Natural killer cell (primary cell): Measurements from ENCODE around the gene LRRC74B. TPM values are rescaled to one million over a fixed set of nuclear protein-coding genes. Genes with fewer than 3 reads are reported as not detected.

Experiments used
- ATAC-seq, 3 donors: fragments of 150-1000 bp in 2 of 3; fragments of 200-7000 bp in 1 of 3; cut with Tn5 transposase; 1 replicate in 1 of 3; 2 replicates in 2 of 3; pipeline ENCODE4 v1.10.0; 2021; ENCODE audit warnings: mild to moderate bottlenecking in 2 of 3, moderate library complexity in 2 of 3
- DNase-seq, 2 donors: peaks; one replicate each; pipeline versions ENCODE4 v3.0.0 to v3.0.0-alpha.2; 2013 to 2021; ENCODE audit warnings: mixed read lengths in 1 of 2
- H3K27ac ChIP-seq: one replicate; pipeline ENCODE4 v1.5.1; 2013; ENCODE audit warnings: mild to moderate bottlenecking, low read length
- H3K27me3 ChIP-seq: one replicate; pipeline ENCODE4 v1.6.1; 2013; ENCODE audit warnings: low read length; ENCODE audit not compliant: control insufficient read depth, insufficient read depth
- H3K36me3 ChIP-seq: one replicate; pipeline ENCODE4 v1.6.1; 2013; ENCODE audit warnings: low read length; ENCODE audit not compliant: control insufficient read depth, insufficient read depth
- H3K4me1 ChIP-seq: one replicate; pipeline ENCODE4 v1.6.1; 2013; ENCODE audit warnings: low read length; ENCODE audit not compliant: control insufficient read depth, insufficient read depth
- H3K4me3 ChIP-seq: one replicate; pipeline ENCODE4 v1.5.1; 2013; ENCODE audit warnings: low read length
- H3K9me3 ChIP-seq: one replicate; pipeline ENCODE4 v1.6.1; 2013; ENCODE audit warnings: low read length; ENCODE audit not compliant: control insufficient read depth, insufficient read depth
- H3K27ac Mint-ChIP-seq, 2 donors: one replicate each; pipeline ENCODE4 v1.8.0; 2022; ENCODE audit warnings: mild to moderate bottlenecking in 2 of 2, mixed read lengths in 2 of 2, moderate library complexity in 1 of 2
- H3K27me3 Mint-ChIP-seq, 2 donors: one replicate each; pipeline ENCODE4 v1.8.0; 2022; ENCODE audit warnings: low read depth in 2 of 2, mixed read lengths in 2 of 2
- H3K36me3 Mint-ChIP-seq: one replicate; pipeline ENCODE4 v1.8.0; 2022; ENCODE audit warnings: mixed read lengths
- H3K4me1 Mint-ChIP-seq, 2 donors: one replicate each; pipeline ENCODE4 v1.8.0; 2022; ENCODE audit warnings: mixed read lengths in 2 of 2
- H3K4me3 Mint-ChIP-seq: one replicate; pipeline ENCODE4 v1.8.0; 2022; ENCODE audit warnings: mild to moderate bottlenecking, moderate library complexity, mixed read lengths
- H3K9me3 Mint-ChIP-seq, 2 donors: one replicate each; pipeline ENCODE4 v1.8.0; 2022; ENCODE audit warnings: mixed read lengths in 2 of 2
- WGBS: methylation state at CpG from one replicate; pipeline ENCODE4 v1.1.7; 2013; ENCODE audit warnings: missing lambda C conversion rate; ENCODE audit not compliant: insufficient coverage; 5-methylcytosine and 5-hydroxymethylcytosine counted together
- intact Hi-C: fragments of 100-400 bp; cut with micrococcal nuclease; formaldehyde crosslinking; loops from one replicate; pipeline ENCODE4 v1.14.2; 2022
- total RNA-seq, 4 donors: library from RNA; stranded (reverse); fragments of 120-200 nt in 1 of 4; gene quantifications; one replicate each; pipeline versions ENCODE4 v1.2.3 to v1.2.4, GENCODE V29; 2013 to 2022
- TF ChIP-seq, protein P1 (sequence below): fragments of 200-600 bp; IDR thresholded peaks from one replicate; pipeline ENCODE4 v1.8.0; 2022; ENCODE audit warnings: antibody characterized with exemption

Gene LRRC74B
- total RNA-seq, 3 donors from 2014 or later (not counting 1 experiment from before 2014, with no cell fraction given) = 0.11 TPM; not detected in 2

DNA sequence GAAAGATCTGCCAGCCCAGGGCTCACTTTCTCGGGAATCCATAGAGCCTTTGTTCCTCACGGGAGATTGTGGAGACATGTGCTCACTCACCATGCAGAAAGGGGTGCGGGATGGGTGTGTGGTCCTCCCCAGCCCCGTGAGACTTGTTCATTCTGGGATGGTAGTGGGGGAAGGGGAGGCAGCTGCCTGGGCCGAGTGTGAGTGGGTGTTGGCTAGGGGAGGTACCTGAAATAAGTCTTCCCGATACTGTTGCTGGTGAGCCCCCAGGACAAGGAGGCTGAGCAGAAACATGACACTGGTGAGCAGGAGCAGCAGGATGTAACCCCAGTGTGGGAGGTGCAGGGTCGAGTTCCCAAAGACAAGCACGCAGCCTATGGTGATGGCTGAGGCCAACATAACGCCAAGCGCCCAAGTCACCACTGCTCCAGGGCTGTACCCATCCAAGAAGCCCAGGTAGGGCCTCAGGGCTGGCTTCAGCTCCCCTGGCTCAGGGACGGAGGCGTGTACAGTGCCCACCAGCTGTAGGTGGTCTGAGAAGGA is 16.2 kb upstream of the LRRC74B start:
- ATAC-seq = no peak
- H3K4me1 ChIP-seq = peaks cover 19% of the 10 kb centered on the region
- no peak overlapping the region for H3K27ac ChIP-seq
- Mint-ChIP-seq H3K27me3 (peaks cover 10 to 25% of the 10 kb centered on the region in 2 donors), H3K36me3 (no peaks in the 10 kb centered on the region), H3K9me3 (no peaks in the 10 kb centered on the region), H3K4me1 (peaks cover 6 to 14% of the 10 kb centered on the region in 2 donors), H3K4me3 (no peak overlapping the region), H3K27ac (no peak overlapping the region)
- no peak for DNase-seq
- TF ChIP-seq, protein P1, sequence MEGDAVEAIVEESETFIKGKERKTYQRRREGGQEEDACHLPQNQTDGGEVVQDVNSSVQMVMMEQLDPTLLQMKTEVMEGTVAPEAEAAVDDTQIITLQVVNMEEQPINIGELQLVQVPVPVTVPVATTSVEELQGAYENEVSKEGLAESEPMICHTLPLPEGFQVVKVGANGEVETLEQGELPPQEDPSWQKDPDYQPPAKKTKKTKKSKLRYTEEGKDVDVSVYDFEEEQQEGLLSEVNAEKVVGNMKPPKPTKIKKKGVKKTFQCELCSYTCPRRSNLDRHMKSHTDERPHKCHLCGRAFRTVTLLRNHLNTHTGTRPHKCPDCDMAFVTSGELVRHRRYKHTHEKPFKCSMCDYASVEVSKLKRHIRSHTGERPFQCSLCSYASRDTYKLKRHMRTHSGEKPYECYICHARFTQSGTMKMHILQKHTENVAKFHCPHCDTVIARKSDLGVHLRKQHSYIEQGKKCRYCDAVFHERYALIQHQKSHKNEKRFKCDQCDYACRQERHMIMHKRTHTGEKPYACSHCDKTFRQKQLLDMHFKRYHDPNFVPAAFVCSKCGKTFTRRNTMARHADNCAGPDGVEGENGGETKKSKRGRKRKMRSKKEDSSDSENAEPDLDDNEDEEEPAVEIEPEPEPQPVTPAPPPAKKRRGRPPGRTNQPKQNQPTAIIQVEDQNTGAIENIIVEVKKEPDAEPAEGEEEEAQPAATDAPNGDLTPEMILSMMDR = no peak
- intact Hi-C loops = no loop called here
- 87% methylated on average over 12 of the region's 12 CpGs for WGBS
- H3K9me3 ChIP-seq = no peaks in the 10 kb centered on the region
- H3K27me3 ChIP-seq = peaks cover 6% of the 10 kb centered on the region
- no peaks in the 10 kb centered on the region for H3K36me3 ChIP-seq
- no peak overlapping the region for H3K4me3 ChIP-seq

DNA sequence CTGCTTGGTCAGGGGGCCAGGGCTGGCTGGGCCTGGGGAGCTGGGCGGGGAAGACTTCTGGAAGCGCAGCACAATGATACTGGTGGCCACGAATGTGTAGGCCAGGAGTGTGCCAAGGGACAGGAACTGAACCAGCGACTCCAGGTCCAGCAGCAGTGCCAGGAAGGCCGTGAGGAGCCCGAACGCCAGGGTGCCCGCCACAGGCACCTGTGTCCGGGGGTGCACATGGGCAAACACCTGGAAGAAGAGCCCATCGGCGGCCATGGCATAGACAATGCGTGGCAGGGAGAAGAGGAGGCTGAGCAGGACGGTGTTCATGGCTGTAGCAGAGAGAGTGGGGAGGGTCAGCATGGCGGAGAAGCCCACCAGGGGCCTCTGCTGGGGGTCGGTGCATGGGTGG is 15.7 kb upstream of the LRRC74B start:
- Histone ChIP-seq H3K9me3 (no peaks in the 10 kb centered on the region), H3K4me3 (no peak overlapping the region), H3K27me3 (peaks cover 6% of the 10 kb centered on the region), H3K36me3 (no peaks in the 10 kb centered on the region), H3K4me1 (peaks cover 19% of the 10 kb centered on the region), H3K27ac (no peak overlapping the region)
- H3K27ac Mint-ChIP-seq = no peak overlapping the region
- TF ChIP-seq, protein P1 = no peak
- intact Hi-C loops = no loop called here
- H3K4me3 Mint-ChIP-seq = no peak overlapping the region
- H3K9me3 Mint-ChIP-seq = no peaks in the 10 kb centered on the region
- H3K4me1 Mint-ChIP-seq = peaks cover 6 to 13% of the 10 kb centered on the region in 2 donors
- H3K27me3 Mint-ChIP-seq = peaks cover 10 to 26% of the 10 kb centered on the region in 2 donors
- no peak for ATAC-seq
- no peaks in the 10 kb centered on the region for H3K36me3 Mint-ChIP-seq
- 90% methylated on average over 15 of the region's 15 CpGs for WGBS
- no peak for DNase-seq

DNA sequence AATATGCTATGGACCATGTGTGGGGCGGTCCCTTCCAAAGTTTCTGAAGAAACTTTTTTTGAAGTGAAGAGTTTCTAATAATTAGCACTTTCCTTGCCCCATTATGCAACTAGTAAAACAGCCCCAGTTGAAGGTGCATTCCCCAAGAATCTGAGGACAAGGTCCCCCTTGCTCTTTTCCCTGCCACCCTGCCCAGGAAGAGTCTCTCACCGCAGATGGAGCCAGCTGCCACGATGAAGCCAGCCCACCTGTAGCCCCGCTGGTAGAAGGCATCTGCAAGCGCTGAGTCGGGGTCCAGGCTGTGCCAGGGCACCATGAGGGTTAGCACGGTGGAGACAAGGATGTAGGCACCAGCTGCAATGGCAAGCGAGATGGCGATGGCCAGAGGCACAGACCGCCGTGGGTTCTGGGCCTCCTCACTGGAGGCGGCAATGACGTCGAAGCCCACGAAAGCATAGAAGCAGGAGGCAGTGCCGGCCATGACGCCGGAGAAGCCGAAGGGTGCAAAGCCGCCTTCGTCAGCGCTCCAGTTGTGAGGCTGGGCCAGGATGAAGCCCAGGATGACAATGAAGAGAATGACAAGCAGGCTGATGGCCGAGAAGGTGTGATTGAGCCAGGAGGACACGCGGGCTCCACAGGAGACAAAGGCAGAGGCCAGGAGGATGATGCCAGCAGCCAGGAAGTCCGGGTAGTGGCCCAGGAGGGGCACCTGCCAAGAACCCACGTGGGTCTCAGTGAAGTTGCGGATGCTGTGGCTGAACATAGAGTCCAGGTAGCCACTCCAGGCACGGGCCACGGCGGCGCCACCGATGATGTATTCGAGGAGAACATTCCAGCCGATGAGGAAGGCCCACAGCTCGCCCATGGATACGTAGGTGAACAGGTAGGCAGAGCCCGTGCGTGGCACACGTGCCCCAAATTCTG is 14.9 kb upstream of the LRRC74B start:
- Mint-ChIP-seq H3K36me3 (no peaks in the 10 kb centered on the region), H3K9me3 (no peaks in the 10 kb centered on the region), H3K4me1 (peaks cover 0 to 4% of the 10 kb centered on the region in 2 donors), H3K27me3 (peaks cover 10 to 26% of the 10 kb centered on the region in 2 donors), H3K4me3 (peak overlapping the region; percentile 49), H3K27ac (no peak overlapping the region)
- intact Hi-C loops = no loop called here
- Histone ChIP-seq H3K27ac (no peak overlapping the region), H3K4me3 (no peak overlapping the region), H3K9me3 (no peaks in the 10 kb centered on the region), H3K4me1 (peaks cover 10% of the 10 kb centered on the region), H3K36me3 (no peaks in the 10 kb centered on the region), H3K27me3 (peaks cover 6% of the 10 kb centered on the region)
- 92% methylated on average over 39 of the region's 40 CpGs for WGBS
- TF ChIP-seq, protein P1 = no peak
- DNase-seq (no peak), ATAC-seq (no peak)
